HCT116 (cell line): ENCODE measurements around the gene OTOGL. TPM values are rescaled to one million over a fixed set of nuclear protein-coding genes. Genes with fewer than 3 reads are reported as not detected.

ENCODE experiments used
- ATAC-seq: fragments of 200-7000 bp; cut with Tn5 transposase; 2 replicates; pipeline ENCODE4 v1.9.1; 2020; ENCODE audit warnings: mild to moderate bottlenecking, moderate library complexity
- BruUV-seq: library from RNA; stranded (reverse); fragments of 400-500 nt; replicated peaks from 2 replicates; lab custom pipeline; 2021; lab: Mats Ljungman, UMichigan
- CTCF ChIA-PET: fragments of 300-600 bp; sonication (Branson Sonifier 250); formaldehyde crosslinking; loops from one replicate; lab custom pipeline; 2021; ENCODE audit warnings: antibody characterized with exemption; lab: Charles Lee
- POLR2A ChIA-PET: fragments of 300-600, 350-600 bp; sonication (Branson Sonifier 250); formaldehyde crosslinking; loops from one replicate; lab custom pipeline; 2021; ENCODE audit warnings: antibody characterized with exemption; lab: Charles Lee
- RAD21 ChIA-PET, 2 experiments: fragments of 300-600 bp; sonication (Branson Sonifier 250); formaldehyde crosslinking; loops; one replicate each; lab custom pipeline; 2023; ENCODE audit warnings: low total read pairs in 2 of 2; ENCODE audit not compliant: uncharacterized antibody in 2 of 2, unreplicated experiment in 2 of 2, low non-redundant PET in 1 of 2; lab: Charles Lee
- DNase-seq: peaks from one replicate; pipeline ENCODE4 v3.0.0-alpha.2; 2010; ENCODE audit warnings: low read depth, low spot score
- H2AFZ ChIP-seq: fragments of 200-600 bp; shearing (Covaris generic), sonication (generic); 2 replicates; pipeline ENCODE4 v1.6.1; 2017; ENCODE audit warnings: low read depth, mixed run types, mixed read lengths, antibody characterized with exemption, low read length; ENCODE audit not compliant: poor library complexity, severe bottlenecking
- H3K27ac ChIP-seq: 2 replicates; pipeline ENCODE4 v1.5.1; 2012; ENCODE audit warnings: low read depth, low read length
- H3K27me3 ChIP-seq: fragments of 200-600 bp; sonication (generic); 2 replicates; pipeline ENCODE4 v1.6.1; 2016; ENCODE audit warnings: mixed run types, low read length, mixed read lengths; ENCODE audit not compliant: insufficient read depth
- H3K36me3 ChIP-seq, 2 experiments: fragments of 200-500 bp in 1 of 2; fragments of 200-600 bp in 1 of 2; sonication (Bioruptor generic) in 1 of 2; sonication (generic) in 1 of 2; 2 replicates each; pipeline versions ENCODE4 v1.5.1 to v1.6.1; 2014 to 2016; ENCODE audit warnings: low read length in 2 of 2, inconsistent platforms in 1 of 2, mixed read lengths in 1 of 2, mixed run types in 1 of 2; ENCODE audit not compliant: insufficient read depth in 2 of 2, control insufficient read depth in 1 of 2
- H3K4me1 ChIP-seq, 2 experiments: fragments of 200-600 bp in 1 of 2; sonication (generic) in 1 of 2; 2 replicates each; pipeline versions ENCODE4 v1.5.1 to v1.6.1; 2012 to 2017; ENCODE audit warnings: low read length in 2 of 2, inconsistent platforms in 1 of 2, mild to moderate bottlenecking in 1 of 2, mixed read lengths in 1 of 2, mixed run types in 1 of 2, moderate library complexity in 1 of 2; ENCODE audit not compliant: insufficient read depth in 2 of 2, control insufficient read depth in 1 of 2
- H3K4me2 ChIP-seq: fragments of 200-600 bp; sonication (generic); 2 replicates; pipeline ENCODE4 v1.6.1; 2017; ENCODE audit warnings: mixed run types, low read length, mixed read lengths
- H3K4me3 ChIP-seq, 2 experiments: fragments of 200-600 bp in 1 of 2; sonication (generic) in 1 of 2; replicated peaks in 1 of 2; 2 replicates each; pipeline ENCODE4 v1.5.1; 2011 to 2016; ENCODE audit warnings: low read length in 2 of 2, control low read depth in 1 of 2, low read depth in 1 of 2, mild to moderate bottlenecking in 1 of 2, mixed read lengths in 1 of 2, mixed run types in 1 of 2
- H3K79me2 ChIP-seq: fragments of 200-600 bp; sonication (generic); 2 replicates; pipeline ENCODE4 v1.6.1; 2017; ENCODE audit warnings: mild to moderate bottlenecking, mixed run types, low read length, moderate library complexity, mixed read lengths; ENCODE audit not compliant: insufficient read depth
- H3K9ac ChIP-seq: fragments of 200-600 bp; sonication (generic); 2 replicates; pipeline ENCODE4 v1.6.1; 2016; ENCODE audit warnings: low read length, mixed read lengths
- H3K9me2 ChIP-seq: fragments of 200-600 bp; sonication (generic), shearing (Covaris generic); 2 replicates; pipeline ENCODE4 v1.6.1; 2017; ENCODE audit warnings: mixed run types, mild to moderate bottlenecking, moderate library complexity; ENCODE audit not compliant: insufficient read depth
- H3K9me3 ChIP-seq, 2 experiments: fragments of 200-500 bp in 1 of 2; fragments of 200-600 bp in 1 of 2; sonication (Bioruptor generic) in 1 of 2; sonication (generic) in 1 of 2; 2 replicates each; pipeline ENCODE4 v1.6.1; 2014 to 2017; ENCODE audit warnings: low read length in 2 of 2, mixed read lengths in 2 of 2, inconsistent platforms in 1 of 2, low read depth in 1 of 2, mild to moderate bottlenecking in 1 of 2, mixed run types in 1 of 2, moderate library complexity in 1 of 2; ENCODE audit not compliant: control insufficient read depth in 1 of 2, insufficient read depth in 1 of 2
- H4K20me1 ChIP-seq: fragments of 200-600 bp; sonication (generic), shearing (Covaris generic); 2 replicates; pipeline ENCODE4 v1.6.1; 2017; ENCODE audit warnings: mixed run types, mild to moderate bottlenecking, moderate library complexity; ENCODE audit not compliant: insufficient read depth
- EGR1 ChIP-seq: IDR thresholded peaks from 2 replicates; pipeline ENCODE4 v1.6.1; 2012; ENCODE audit warnings: low read depth
- EZH2 ChIP-seq: fragments of 200-600 bp; sonication (generic); IDR thresholded peaks from 2 replicates; pipeline ENCODE4 v1.6.1; 2017; ENCODE audit warnings: antibody characterized with exemption, mixed run types
- TCF7L2 ChIP-seq: IDR thresholded peaks from 2 replicates; pipeline ENCODE4 v1.7.0; 2011; ENCODE audit warnings: borderline replicate concordance, inconsistent platforms; ENCODE audit not compliant: insufficient read depth, insufficient read length; ENCODE audit errors: extremely low read depth
- ZBTB33 ChIP-seq: IDR thresholded peaks from 2 replicates; pipeline ENCODE4 v1.6.1; 2011; ENCODE audit warnings: mild to moderate bottlenecking, low read length, moderate library complexity; ENCODE audit not compliant: insufficient replicate concordance; ENCODE audit errors: extremely low read depth
- intact Hi-C: fragments of 100-400 bp; cut with micrococcal nuclease; formaldehyde crosslinking; loops from 2 replicates; pipeline ENCODE4 v1.10.0; 2022
- total RNA-seq: library from RNA; stranded (reverse); gene quantifications from one replicate; pipeline ENCODE4 v1.2.1, GENCODE V29; 2021; ENCODE audit not compliant: unreplicated experiment
- TF ChIP-seq, protein P1 (sequence below): IDR thresholded peaks from 2 replicates; pipeline ENCODE4 v1.6.1; 2012; ENCODE audit warnings: low read depth
- TF ChIP-seq, protein P2 (sequence below), 3 experiments: fragments of 200-600 bp in 1 of 3; sonication (generic) in 1 of 3; IDR thresholded peaks in 2 of 3; conservative IDR thresholded peaks in 1 of 3; 2 replicates each; pipeline ENCODE4 v1.5.1; 2012 to 2017; ENCODE audit warnings: low read depth in 2 of 3, low read length in 2 of 3, antibody characterized with exemption in 1 of 3, borderline replicate concordance in 1 of 3, control low read depth in 1 of 3, mild to moderate bottlenecking in 1 of 3, mixed read lengths in 1 of 3, mixed run types in 1 of 3, moderate library complexity in 1 of 3; ENCODE audit not compliant: insufficient read depth in 1 of 3
- TF ChIP-seq, protein P3 (sequence below): IDR thresholded peaks from 2 replicates; pipeline ENCODE4 v1.6.1; 2012

OTOGL gene
- total RNA-seq, 1 experiment from 2014 or later: not detected

- H3K9ac ChIP-seq: no peak overlapping the region
- no peaks in the 10 kb centered on the region for H3K4me1 ChIP-seq
- H3K36me3 ChIP-seq: no peaks in the 10 kb centered on the region
- no peaks in the 10 kb centered on the region for H3K9me2 ChIP-seq
- POLR2A ChIA-PET: no interaction called here
- RAD21 ChIA-PET: no interaction called here
- H3K9me3 ChIP-seq: no peaks in the 10 kb centered on the region
- no peaks in the 10 kb centered on the region for H4K20me1 ChIP-seq
- no peaks in the 10 kb centered on the region for H3K27me3 ChIP-seq
- no peaks in the 10 kb centered on the region for H3K79me2 ChIP-seq
- CTCF ChIA-PET: no interaction called here
- ATAC-seq: no peak
- BruUV-seq: no TSS peak
- TF ChIP-seq EGR1: no peak
- H3K4me3 ChIP-seq: no peak overlapping the region
- H3K4me2 ChIP-seq: no peak overlapping the region
- H3K27ac ChIP-seq: no peak overlapping the region
- H2AFZ ChIP-seq: no peak overlapping the region
- DNase-seq: no peak
- intact Hi-C loops: no loop called here
These were observed 253.1 kb downstream of the OTOGL start for GRCh38 chr12:80352474-80352873.

GRCh38 chr12:80353254-80353653 lies 253.9 kb downstream of the OTOGL start:
- POLR2A ChIA-PET: no interaction called here
- DNase-seq (no peak), ATAC-seq (no peak)
- Histone ChIP-seq H3K27ac (no peak overlapping the region), H3K79me2 (no peaks in the 10 kb centered on the region), H3K27me3 (no peaks in the 10 kb centered on the region), H3K9me2 (no peaks in the 10 kb centered on the region), H4K20me1 (no peaks in the 10 kb centered on the region), H2AFZ (no peak overlapping the region), H3K36me3 (no peaks in the 10 kb centered on the region), H3K4me1 (no peaks in the 10 kb centered on the region), H3K4me3 (no peak overlapping the region), H3K4me2 (no peak overlapping the region), H3K9ac (no peak overlapping the region), H3K9me3 (no peaks in the 10 kb centered on the region)
- BruUV-seq: no TSS peak
- TF ChIP-seq, protein P1, sequence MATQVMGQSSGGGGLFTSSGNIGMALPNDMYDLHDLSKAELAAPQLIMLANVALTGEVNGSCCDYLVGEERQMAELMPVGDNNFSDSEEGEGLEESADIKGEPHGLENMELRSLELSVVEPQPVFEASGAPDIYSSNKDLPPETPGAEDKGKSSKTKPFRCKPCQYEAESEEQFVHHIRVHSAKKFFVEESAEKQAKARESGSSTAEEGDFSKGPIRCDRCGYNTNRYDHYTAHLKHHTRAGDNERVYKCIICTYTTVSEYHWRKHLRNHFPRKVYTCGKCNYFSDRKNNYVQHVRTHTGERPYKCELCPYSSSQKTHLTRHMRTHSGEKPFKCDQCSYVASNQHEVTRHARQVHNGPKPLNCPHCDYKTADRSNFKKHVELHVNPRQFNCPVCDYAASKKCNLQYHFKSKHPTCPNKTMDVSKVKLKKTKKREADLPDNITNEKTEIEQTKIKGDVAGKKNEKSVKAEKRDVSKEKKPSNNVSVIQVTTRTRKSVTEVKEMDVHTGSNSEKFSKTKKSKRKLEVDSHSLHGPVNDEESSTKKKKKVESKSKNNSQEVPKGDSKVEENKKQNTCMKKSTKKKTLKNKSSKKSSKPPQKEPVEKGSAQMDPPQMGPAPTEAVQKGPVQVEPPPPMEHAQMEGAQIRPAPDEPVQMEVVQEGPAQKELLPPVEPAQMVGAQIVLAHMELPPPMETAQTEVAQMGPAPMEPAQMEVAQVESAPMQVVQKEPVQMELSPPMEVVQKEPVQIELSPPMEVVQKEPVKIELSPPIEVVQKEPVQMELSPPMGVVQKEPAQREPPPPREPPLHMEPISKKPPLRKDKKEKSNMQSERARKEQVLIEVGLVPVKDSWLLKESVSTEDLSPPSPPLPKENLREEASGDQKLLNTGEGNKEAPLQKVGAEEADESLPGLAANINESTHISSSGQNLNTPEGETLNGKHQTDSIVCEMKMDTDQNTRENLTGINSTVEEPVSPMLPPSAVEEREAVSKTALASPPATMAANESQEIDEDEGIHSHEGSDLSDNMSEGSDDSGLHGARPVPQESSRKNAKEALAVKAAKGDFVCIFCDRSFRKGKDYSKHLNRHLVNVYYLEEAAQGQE: no peak
- TF ChIP-seq EZH2 (no peak), ZBTB33 (no peak), EGR1 (no peak), TCF7L2 (no peak)
- TF ChIP-seq, protein P2, sequence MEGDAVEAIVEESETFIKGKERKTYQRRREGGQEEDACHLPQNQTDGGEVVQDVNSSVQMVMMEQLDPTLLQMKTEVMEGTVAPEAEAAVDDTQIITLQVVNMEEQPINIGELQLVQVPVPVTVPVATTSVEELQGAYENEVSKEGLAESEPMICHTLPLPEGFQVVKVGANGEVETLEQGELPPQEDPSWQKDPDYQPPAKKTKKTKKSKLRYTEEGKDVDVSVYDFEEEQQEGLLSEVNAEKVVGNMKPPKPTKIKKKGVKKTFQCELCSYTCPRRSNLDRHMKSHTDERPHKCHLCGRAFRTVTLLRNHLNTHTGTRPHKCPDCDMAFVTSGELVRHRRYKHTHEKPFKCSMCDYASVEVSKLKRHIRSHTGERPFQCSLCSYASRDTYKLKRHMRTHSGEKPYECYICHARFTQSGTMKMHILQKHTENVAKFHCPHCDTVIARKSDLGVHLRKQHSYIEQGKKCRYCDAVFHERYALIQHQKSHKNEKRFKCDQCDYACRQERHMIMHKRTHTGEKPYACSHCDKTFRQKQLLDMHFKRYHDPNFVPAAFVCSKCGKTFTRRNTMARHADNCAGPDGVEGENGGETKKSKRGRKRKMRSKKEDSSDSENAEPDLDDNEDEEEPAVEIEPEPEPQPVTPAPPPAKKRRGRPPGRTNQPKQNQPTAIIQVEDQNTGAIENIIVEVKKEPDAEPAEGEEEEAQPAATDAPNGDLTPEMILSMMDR (IDR thresholded peaks at IDR 0.05 in 2 of 3, conservative IDR thresholded peaks at IDR 0.05 in 1 of 3; ENCODE audit: borderline replicate concordance in 1 of 3, insufficient read depth in 1 of 3, low read depth in 2 of 3, low read length in 2 of 3): no peak
- TF ChIP-seq, protein P3, sequence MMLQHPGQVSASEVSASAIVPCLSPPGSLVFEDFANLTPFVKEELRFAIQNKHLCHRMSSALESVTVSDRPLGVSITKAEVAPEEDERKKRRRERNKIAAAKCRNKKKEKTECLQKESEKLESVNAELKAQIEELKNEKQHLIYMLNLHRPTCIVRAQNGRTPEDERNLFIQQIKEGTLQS: no peak
- CTCF ChIA-PET: no interaction called here
- intact Hi-C loops: no loop called here
- RAD21 ChIA-PET: no interaction called here
